SH-SY5Y (cell line): Measurements from ENCODE around the gene ZNF19.

ENCODE experiments used
- GATA2 ChIP-seq: IDR thresholded peaks from 2 replicates; pipeline ENCODE4 v1.6.1; 2011; ENCODE audit warnings: mild to moderate bottlenecking, low read depth, low read length
- GATA3 ChIP-seq: IDR thresholded peaks from 2 replicates; pipeline ENCODE4 v1.6.1; 2011; ENCODE audit warnings: low read depth, mild to moderate bottlenecking, low read length, moderate library complexity

- TF ChIP-seq GATA2 = 0 out of 2 replicates have a peak, but pooled peaks have one; percentile 15
- TF ChIP-seq GATA3 = no peak
These were observed 63.4 kb downstream of the ZNF19 start for GRCh38 chr16:71425746-71426068.
